Measurements from ENCODE around the gene SF3B5.

DNA sequence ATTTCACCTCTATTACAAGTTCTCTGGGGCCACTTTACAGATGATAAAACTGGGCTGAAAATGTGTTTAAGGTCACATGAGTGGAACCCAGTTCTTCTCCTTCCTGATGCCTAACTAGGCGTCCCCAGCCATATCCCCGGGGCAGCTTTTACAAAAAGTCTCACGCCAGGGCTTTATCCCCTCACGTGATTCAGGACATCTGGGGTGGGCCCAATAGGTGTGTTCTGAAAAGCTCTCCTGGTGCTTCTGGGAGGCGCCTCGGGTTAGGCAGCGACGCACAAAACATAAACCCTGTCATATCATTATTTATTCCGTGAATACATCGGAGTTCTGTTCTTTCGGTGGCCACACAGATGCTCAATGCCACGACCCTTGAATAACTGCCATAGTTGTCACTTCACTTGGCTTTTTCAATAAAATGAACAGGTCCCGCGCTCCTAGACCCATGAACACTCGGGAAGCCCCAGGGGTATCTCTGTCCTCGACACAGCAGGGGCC lies 32.1 kb downstream of the SF3B5 start:
- TF ChIP-seq, protein P1, sequence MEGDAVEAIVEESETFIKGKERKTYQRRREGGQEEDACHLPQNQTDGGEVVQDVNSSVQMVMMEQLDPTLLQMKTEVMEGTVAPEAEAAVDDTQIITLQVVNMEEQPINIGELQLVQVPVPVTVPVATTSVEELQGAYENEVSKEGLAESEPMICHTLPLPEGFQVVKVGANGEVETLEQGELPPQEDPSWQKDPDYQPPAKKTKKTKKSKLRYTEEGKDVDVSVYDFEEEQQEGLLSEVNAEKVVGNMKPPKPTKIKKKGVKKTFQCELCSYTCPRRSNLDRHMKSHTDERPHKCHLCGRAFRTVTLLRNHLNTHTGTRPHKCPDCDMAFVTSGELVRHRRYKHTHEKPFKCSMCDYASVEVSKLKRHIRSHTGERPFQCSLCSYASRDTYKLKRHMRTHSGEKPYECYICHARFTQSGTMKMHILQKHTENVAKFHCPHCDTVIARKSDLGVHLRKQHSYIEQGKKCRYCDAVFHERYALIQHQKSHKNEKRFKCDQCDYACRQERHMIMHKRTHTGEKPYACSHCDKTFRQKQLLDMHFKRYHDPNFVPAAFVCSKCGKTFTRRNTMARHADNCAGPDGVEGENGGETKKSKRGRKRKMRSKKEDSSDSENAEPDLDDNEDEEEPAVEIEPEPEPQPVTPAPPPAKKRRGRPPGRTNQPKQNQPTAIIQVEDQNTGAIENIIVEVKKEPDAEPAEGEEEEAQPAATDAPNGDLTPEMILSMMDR (conservative IDR thresholded peaks at IDR 0.05; ENCODE audit: low read depth in 2 of 2): no peak
- TF ChIP-seq ZNF331 (CRISPR knock-in tag; IDR thresholded peaks at IDR 0.05; ENCODE audit: low read depth): no peak

Measured in GM23338 (cell line).